OCI-LY7 (cell line): ENCODE data around the gene WIPF1. TPM values are rescaled to one million over a fixed set of nuclear protein-coding genes. Genes with fewer than 3 reads are reported as not detected.

Experiments used
- BruUV-seq: library from RNA; stranded (reverse); fragments of 400-500 nt; replicated peaks from 2 replicates; lab custom pipeline; 2021; lab: Mats Ljungman, UMichigan
- CTCF ChIA-PET: fragments of 300-600 bp; sonication (Branson Sonifier 250); formaldehyde crosslinking; loops from one replicate; lab custom pipeline; 2022; ENCODE audit warnings: antibody characterized with exemption; ENCODE audit not compliant: unreplicated experiment; lab: Charles Lee
- POLR2A ChIA-PET: fragments of 300-600 bp; sonication (Branson Sonifier 250); formaldehyde crosslinking; loops from one replicate; lab custom pipeline; 2022; ENCODE audit warnings: antibody characterized with exemption; lab: Charles Lee
- DNase-seq: peaks from one replicate; pipeline ENCODE4 v3.0.0-alpha.2; 2015; ENCODE audit warnings: low spot score
- H2AFZ ChIP-seq: fragments of 200-600 bp; sonication (generic), shearing (Covaris generic); 2 replicates; pipeline ENCODE4 v1.6.1; 2014; ENCODE audit warnings: mild to moderate bottlenecking, antibody characterized with exemption, low read length, moderate library complexity
- H3K27ac ChIP-seq: fragments of 200-600 bp; sonication (generic); 2 replicates; pipeline ENCODE4 v1.5.1; 2014; ENCODE audit warnings: mixed run types, low read depth, mild to moderate bottlenecking, moderate library complexity, low read length, inconsistent platforms; ENCODE audit not compliant: poor library complexity, severe bottlenecking
- H3K36me3 ChIP-seq: fragments of 200-600 bp; sonication (generic); 2 replicates; pipeline ENCODE4 v1.6.1; 2014; ENCODE audit warnings: mild to moderate bottlenecking, antibody characterized with exemption, low read length, moderate library complexity, mixed read lengths; ENCODE audit not compliant: insufficient read depth
- H3K4me1 ChIP-seq: fragments of 200-600 bp; sonication (generic); 2 replicates; pipeline ENCODE4 v1.5.1; 2014; ENCODE audit warnings: mild to moderate bottlenecking, low read length; ENCODE audit not compliant: insufficient read depth, poor library complexity, severe bottlenecking
- H3K4me2 ChIP-seq: fragments of 200-600 bp; sonication (generic); 2 replicates; pipeline ENCODE4 v1.6.1; 2014; ENCODE audit warnings: mild to moderate bottlenecking, low read length
- H3K4me3 ChIP-seq: fragments of 200-600 bp; sonication (generic); 2 replicates; pipeline ENCODE4 v1.5.1; 2014; ENCODE audit warnings: mild to moderate bottlenecking, low read depth, low read length; ENCODE audit not compliant: poor library complexity, severe bottlenecking
- H3K79me2 ChIP-seq: fragments of 200-600 bp; sonication (generic); 2 replicates; pipeline ENCODE4 v1.6.1; 2016; ENCODE audit warnings: low read depth, mild to moderate bottlenecking, low read length, moderate library complexity, mixed read lengths; ENCODE audit not compliant: insufficient read depth
- H3K9me2 ChIP-seq: fragments of 200-600 bp; sonication (generic); 2 replicates; pipeline ENCODE4 v1.6.1; 2016; ENCODE audit warnings: mild to moderate bottlenecking, low read length, mixed read lengths; ENCODE audit not compliant: insufficient read depth
- H3K9me3 ChIP-seq: fragments of 200-600 bp; sonication (generic); 2 replicates; pipeline ENCODE4 v1.6.1; 2014; ENCODE audit warnings: mild to moderate bottlenecking, mixed run types, low read length, mixed read lengths
- H4K20me1 ChIP-seq: fragments of 200-600 bp; sonication (generic); 2 replicates; pipeline ENCODE4 v1.6.1; 2014; ENCODE audit warnings: mild to moderate bottlenecking, antibody characterized with exemption, low read length, moderate library complexity, mixed read lengths; ENCODE audit not compliant: insufficient read depth
- EZH2phosphoT487 ChIP-seq: fragments of 200-600 bp; sonication (generic); IDR thresholded peaks from 2 replicates; pipeline ENCODE4 v1.6.1; 2018; ENCODE audit warnings: low read depth, borderline replicate concordance, mild to moderate bottlenecking, mixed run types, antibody characterized with exemption, low read length, moderate library complexity, mixed read lengths
- intact Hi-C: fragments of 100-400 bp; cut with micrococcal nuclease; formaldehyde crosslinking; loops from one replicate; pipeline ENCODE4 v1.10.0; 2022; ENCODE audit not compliant: unreplicated experiment
- total RNA-seq, 2 experiments: library from RNA; depleted of rRNA in 1 of 2; stranded (reverse); fragments of >200 nt in 1 of 2; shearing (Covaris generic) in 1 of 2; gene quantifications; 2 replicates each; pipeline ENCODE4 v1.2.3, GENCODE V29; 2014 to 2022
- TF ChIP-seq, protein P1 (sequence below): fragments of 200-600 bp; sonication (generic); conservative IDR thresholded peaks from 2 replicates; pipeline ENCODE4 v1.5.1; 2014; ENCODE audit warnings: mild to moderate bottlenecking, antibody characterized with exemption, low read length, moderate library complexity, mixed read lengths

Gene WIPF1
- total RNA-seq, 2 experiments from 2014 or later: 27.1 to 192 TPM

DNA sequence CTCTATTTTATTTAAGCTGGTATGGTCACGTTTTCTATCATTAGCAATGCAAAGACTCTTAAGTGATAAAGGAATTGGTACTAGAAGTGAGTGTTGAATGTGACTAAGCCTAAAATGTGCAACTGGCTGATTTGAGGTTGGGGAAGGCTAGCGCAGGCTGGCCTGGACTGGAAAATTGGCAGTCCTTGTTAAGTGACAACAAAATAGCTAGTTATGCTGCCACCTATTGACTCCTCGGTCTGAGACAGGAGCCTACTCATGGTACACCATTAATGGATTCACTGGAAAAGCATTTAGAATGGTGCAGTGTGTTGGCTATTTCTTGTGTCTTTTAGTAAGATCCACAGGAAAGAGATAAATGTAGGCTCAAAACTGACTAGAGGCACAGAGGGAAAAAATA, 5.7 kb upstream of the WIPF1 start:
- intact Hi-C loops: loop anchor here (1.0 to 2.0 kb wide), 3 partner anchors 25 to 140 kb away; no protein-coding TSS in a partner anchor
- peaks cover 79% of the 10 kb centered on the region for H3K4me1 ChIP-seq
- peaks cover 8% of the 10 kb centered on the region; the same call in 1 of the 2 replicates for H3K36me3 ChIP-seq
- DNase-seq: peak; percentile 74
- no peak overlapping the region for H2AFZ ChIP-seq
- H3K79me2 ChIP-seq: peaks cover 14% of the 10 kb centered on the region; the same call in 1 of the 2 replicates
- ChIA-PET POLR2A (interaction anchor here (0.7 to 3.3 kb wide), 5 partner anchors 9 to 48 kb away, joined by 3 to 18 read pairs (median 4); no protein-coding TSS in a partner anchor), CTCF (no interaction called here)
- no peaks in the 10 kb centered on the region for H3K9me2 ChIP-seq
- H3K4me3 ChIP-seq: no peak overlapping the region
- no peak overlapping the region for H3K27ac ChIP-seq
- no TSS peak for BruUV-seq
- TF ChIP-seq, protein P1, sequence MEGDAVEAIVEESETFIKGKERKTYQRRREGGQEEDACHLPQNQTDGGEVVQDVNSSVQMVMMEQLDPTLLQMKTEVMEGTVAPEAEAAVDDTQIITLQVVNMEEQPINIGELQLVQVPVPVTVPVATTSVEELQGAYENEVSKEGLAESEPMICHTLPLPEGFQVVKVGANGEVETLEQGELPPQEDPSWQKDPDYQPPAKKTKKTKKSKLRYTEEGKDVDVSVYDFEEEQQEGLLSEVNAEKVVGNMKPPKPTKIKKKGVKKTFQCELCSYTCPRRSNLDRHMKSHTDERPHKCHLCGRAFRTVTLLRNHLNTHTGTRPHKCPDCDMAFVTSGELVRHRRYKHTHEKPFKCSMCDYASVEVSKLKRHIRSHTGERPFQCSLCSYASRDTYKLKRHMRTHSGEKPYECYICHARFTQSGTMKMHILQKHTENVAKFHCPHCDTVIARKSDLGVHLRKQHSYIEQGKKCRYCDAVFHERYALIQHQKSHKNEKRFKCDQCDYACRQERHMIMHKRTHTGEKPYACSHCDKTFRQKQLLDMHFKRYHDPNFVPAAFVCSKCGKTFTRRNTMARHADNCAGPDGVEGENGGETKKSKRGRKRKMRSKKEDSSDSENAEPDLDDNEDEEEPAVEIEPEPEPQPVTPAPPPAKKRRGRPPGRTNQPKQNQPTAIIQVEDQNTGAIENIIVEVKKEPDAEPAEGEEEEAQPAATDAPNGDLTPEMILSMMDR: peak; percentile 88
- no peak for TF ChIP-seq EZH2phosphoT487
- no peaks in the 10 kb centered on the region for H4K20me1 ChIP-seq
- H3K9me3 ChIP-seq: peaks cover 11% of the 10 kb centered on the region; the same call in 1 of the 2 replicates
- peak overlapping the region; percentile 10; the same call in 1 of the 2 replicates for H3K4me2 ChIP-seq

DNA sequence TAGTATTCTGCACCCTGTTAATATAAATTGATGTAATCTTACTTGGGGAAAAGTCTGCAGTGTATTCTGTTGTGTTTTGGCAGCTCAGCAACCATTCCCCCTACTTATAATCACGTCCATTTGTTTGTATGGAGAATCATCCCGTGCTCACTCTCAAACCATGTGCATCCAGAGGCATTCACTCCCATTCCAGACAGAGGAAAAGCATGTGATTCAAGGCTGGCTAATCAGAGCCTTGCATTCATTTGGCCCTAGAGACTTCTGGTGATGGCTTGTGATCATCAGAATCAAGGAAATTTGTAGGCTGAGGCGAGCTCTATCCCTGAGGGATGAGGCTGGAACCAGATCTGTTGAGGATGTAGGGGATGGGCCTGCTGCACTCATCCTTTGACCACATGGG, 5.1 kb upstream of the WIPF1 start:
- intact Hi-C loops: loop anchor here (1.0 to 2.0 kb wide), 3 partner anchors 24 to 139 kb away; no protein-coding TSS in a partner anchor
- TF ChIP-seq EZH2phosphoT487: no peak
- TF ChIP-seq, protein P1: no peak
- POLR2A ChIA-PET: interaction anchor here (0.7 to 3.3 kb wide), 7 partner anchors 9 to 47 kb away, joined by 3 to 18 read pairs (median 4); no protein-coding TSS in a partner anchor
- H3K9me2 ChIP-seq: no peaks in the 10 kb centered on the region
- no peak overlapping the region for H3K27ac ChIP-seq
- peaks cover 79% of the 10 kb centered on the region for H3K4me1 ChIP-seq
- no peaks in the 10 kb centered on the region for H4K20me1 ChIP-seq
- H3K36me3 ChIP-seq: peaks cover 8% of the 10 kb centered on the region; the same call in 1 of the 2 replicates
- H3K9me3 ChIP-seq: peaks cover 11% of the 10 kb centered on the region; the same call in 1 of the 2 replicates
- H3K4me3 ChIP-seq: no peak overlapping the region
- no peak overlapping the region for H2AFZ ChIP-seq
- 0 out of 2 replicates have a peak overlapping the region, but pooled peaks have one; percentile 10 for H3K4me2 ChIP-seq
- CTCF ChIA-PET: no interaction called here
- BruUV-seq: no TSS peak
- DNase-seq: no peak
- H3K79me2 ChIP-seq: peaks cover 19% of the 10 kb centered on the region; the same call in 1 of the 2 replicates

DNA sequence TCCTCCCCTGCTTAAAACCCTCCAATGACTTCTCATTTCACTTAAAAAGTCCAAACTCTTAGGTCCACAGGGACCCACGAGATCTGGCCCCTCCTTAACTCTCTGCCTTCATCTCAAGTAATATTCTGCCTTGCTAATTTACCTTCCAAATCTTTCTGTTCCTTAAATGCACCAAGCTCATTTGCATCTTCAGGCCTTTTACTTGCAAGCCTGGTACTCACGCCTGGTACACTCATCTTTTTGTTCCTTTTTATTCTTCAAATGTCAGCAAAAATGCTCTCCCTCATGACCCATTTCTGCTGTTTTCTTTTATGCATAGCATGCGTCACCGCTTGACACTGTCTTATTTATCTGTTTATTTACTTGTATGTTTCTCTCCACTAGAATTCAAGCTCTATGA, 2.7 kb upstream of the WIPF1 start:
- peaks cover 12% of the 10 kb centered on the region; the same call in 1 of the 2 replicates for H3K36me3 ChIP-seq
- H3K4me3 ChIP-seq: peak overlapping the region; percentile 36
- H3K4me1 ChIP-seq: peaks cover 60% of the 10 kb centered on the region
- intact Hi-C loops: no loop called here
- peaks cover 11% of the 10 kb centered on the region; the same call in 1 of the 2 replicates for H3K9me3 ChIP-seq
- TF ChIP-seq EZH2phosphoT487: no peak
- TF ChIP-seq, protein P1: no peak
- H3K79me2 ChIP-seq: peaks cover 40% of the 10 kb centered on the region
- H3K9me2 ChIP-seq: no peaks in the 10 kb centered on the region
- CTCF ChIA-PET: no interaction called here
- POLR2A ChIA-PET: interaction anchor here (1.6 to 10.2 kb wide), 5 partner anchors 11 to 45 kb away, joined by 4 to 185 read pairs (median 21); no protein-coding TSS in a partner anchor
- peak; percentile 43 for DNase-seq
- H3K4me2 ChIP-seq: peak overlapping the region; percentile 81
- H4K20me1 ChIP-seq: no peaks in the 10 kb centered on the region
- peak overlapping the region; percentile 94 for H3K27ac ChIP-seq
- no TSS peak for BruUV-seq
- H2AFZ ChIP-seq: peak overlapping the region; percentile 50; the same call in 1 of the 2 replicates
